GM18870 (cell line): ENCODE results near the gene MLLT10.

Experiments
- ATAC-seq: cut with Tn5 transposase; IDR thresholded peaks from one replicate; pipeline ENCODE4 v1.9.1; 2021; ENCODE audit warnings: moderate library complexity; ENCODE audit not compliant: unreplicated experiment

Gene MLLT10

GRCh38 chr10:21759232-21759631 lies 225.2 kb downstream of the MLLT10 start:
- ATAC-seq, result no peak

- ATAC-seq, result no peak
Observed at GRCh38 chr10:21760332-21760731, 226.3 kb downstream of the MLLT10 start.

- ATAC-seq, result no peak
Observed at GRCh38 chr10:21764466-21765189, 230.6 kb downstream of the MLLT10 start.

- ATAC-seq, result no peak
Observed at GRCh38 chr10:21769041-21769440, 235.0 kb downstream of the MLLT10 start.

GRCh38 chr10:21771219-21771618 lies 237.2 kb downstream of the MLLT10 start:
- no peak for ATAC-seq

- no peak for ATAC-seq
Observed at GRCh38 chr10:21776883-21777282, 242.9 kb downstream of the MLLT10 start.

GRCh38 chr10:21791276-21791675 lies 257.2 kb downstream of the MLLT10 start:
- ATAC-seq, result no peak
